ENCODE measurements around the gene CGN. TPM values are rescaled to one million over a fixed set of nuclear protein-coding genes. Genes with fewer than 3 reads are reported as not detected.

CGN gene
- total RNA-seq, 1 experiment from 2014 or later: 30.9 TPM

GRCh38 chr1:151540982-151541377 is 29.8 kb downstream of the CGN start:
- Histone ChIP-seq H3K4ac (ENCODE audit: low read depth, low read length) (no peak overlapping the region), H3K9ac (ENCODE audit: extremely low read depth, insufficient read length, low read length) (peak overlapping the region; percentile 81), H3T11ph (ENCODE audit: low read length) (no peak overlapping the region), H3K27ac (ENCODE audit: insufficient read length, low read depth, low read length) (no peak overlapping the region), H2BK120ac (ENCODE audit: low read depth, low read length, poor library complexity, severe bottlenecking) (no peak overlapping the region), H3K27me3 (ENCODE audit: insufficient read depth, low read length) (no peaks in the 10 kb centered on the region; the same call in 1 of the 2 replicates), H3K4me2 (ENCODE audit: insufficient read depth, insufficient read length, low read length) (peak overlapping the region; percentile 59), H3K14ac (ENCODE audit: insufficient read depth, low read length) (peak overlapping the region; percentile 69; the same call in 1 of the 2 replicates), H2BK5ac (ENCODE audit: insufficient read length, low read length) (no peak overlapping the region), H4K5ac (ENCODE audit: insufficient read length, low read depth, low read length) (no peak overlapping the region), H3K79me2 (ENCODE audit: insufficient read depth, low read length) (peaks cover 4% of the 10 kb centered on the region; the same call in 1 of the 2 replicates), H3K18ac (ENCODE audit: insufficient read length, low read depth, low read length) (no peak overlapping the region), H2BK12ac (ENCODE audit: insufficient read length, low read depth, low read length) (no peak overlapping the region), H2AK5ac (ENCODE audit: insufficient read length, low read length) (no peak overlapping the region), H2BK20ac (ENCODE audit: low read depth, low read length, poor library complexity, severe bottlenecking) (no peak overlapping the region), H3K9me3 (ENCODE audit: control insufficient read depth, low read depth, low read length) (no peaks in the 10 kb centered on the region), H3K4me1 (ENCODE audit: insufficient read depth, low read length) (no peaks in the 10 kb centered on the region), H2BK15ac (ENCODE audit: low read depth, low read length) (no peak overlapping the region), H3K56ac (ENCODE audit: insufficient read length, low read depth, low read length) (no peak overlapping the region), H4K8ac (replicated peaks; ENCODE audit: insufficient read length, low read depth, low read length) (no peak overlapping the region), H3K23me2 (ENCODE audit: insufficient read length, low read depth, low read length, poor library complexity, severe bottlenecking) (peaks cover 12% of the 10 kb centered on the region), H2AFZ (ENCODE audit: low read length) (no peak overlapping the region), H4K20me1 (ENCODE audit: control insufficient read depth, insufficient read depth, insufficient read length) (no peaks in the 10 kb centered on the region), H3K23ac (ENCODE audit: insufficient read length, low read depth, low read length) (no peak overlapping the region), H4K91ac (ENCODE audit: insufficient read length, low read depth, low read length) (no peak overlapping the region), H3K79me1 (ENCODE audit: insufficient read depth, low read depth, low read length, poor library complexity, severe bottlenecking) (peaks cover 5% of the 10 kb centered on the region)
- peak overlapping the region; percentile 94 to 99 for H3K4me3 Mint-ChIP-seq
- WGBS (ENCODE audit: extremely low coverage, insufficient read length, low lambda C conversion rate): no CpG with 5 or more reads among the region's 13 CpGs
- DNase-seq: peak; percentile 55
- H3K27me3 Mint-ChIP-seq (ENCODE audit: low read depth): peaks cover 6% of the 10 kb centered on the region; the same call in 1 of the 2 replicates
- no peaks in the 10 kb centered on the region for H3K9me3 Mint-ChIP-seq
- peaks cover 8 to 30% (median 27%) of the 10 kb centered on the region in 3 experiments; a peak in 6 of 7 replicates for H3K36me3 Mint-ChIP-seq (ENCODE audit: insufficient read depth in 1 of 3, low read depth in 3 of 3)
- H3K4me1 Mint-ChIP-seq: peaks cover 15 to 18% of the 10 kb centered on the region in 2 experiments
- no peak for TF ChIP-seq CTCF (conservative IDR thresholded peaks at IDR 0.05)
- peak overlapping the region in 2 of 3 experiments; percentile 62 to 96; a peak in 3 of 7 replicates for H3K27ac Mint-ChIP-seq
